Measurements from ENCODE around the gene TNFSF11. TPM values are rescaled to one million over a fixed set of nuclear protein-coding genes. Genes with fewer than 3 reads are reported as not detected.

Gene TNFSF11
- total RNA-seq, 2 experiments from 2014 or later, result not detected

DNA sequence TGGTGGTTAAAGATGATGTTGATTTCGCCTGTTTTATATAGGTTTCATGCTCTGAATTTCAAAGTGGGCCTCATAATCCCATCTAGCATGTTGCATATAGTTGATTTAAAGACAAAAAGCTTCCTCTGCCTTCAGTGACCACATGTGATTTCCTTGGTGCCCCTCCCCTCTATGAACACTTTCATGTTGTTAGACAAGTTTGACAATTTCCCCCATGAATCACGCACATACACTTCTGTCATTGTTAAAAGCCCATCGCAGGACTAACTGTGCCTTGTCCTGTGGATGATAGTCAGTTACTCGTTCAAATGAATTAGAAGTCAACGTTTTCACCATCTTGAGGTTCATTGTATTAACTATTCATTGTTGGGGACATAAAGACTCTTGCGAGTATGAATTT lies 6.7 kb downstream of the TNFSF11 start:
- Histone ChIP-seq H3K36me3 (ENCODE audit: insufficient read depth, low read length) (no peaks in the 10 kb centered on the region), H3K4me3 (ENCODE audit: low read depth, low read length, poor library complexity, severe bottlenecking) (no peak overlapping the region), H3K4me1 (ENCODE audit: insufficient read depth, low read length, poor library complexity, severe bottlenecking) (no peaks in the 10 kb centered on the region), H3K9me2 (ENCODE audit: insufficient read depth, low read length) (no peaks in the 10 kb centered on the region), H3K27ac (ENCODE audit: low read depth, low read length, poor library complexity, severe bottlenecking) (no peak overlapping the region), H3K4me2 (ENCODE audit: low read length) (no peak overlapping the region), H3K9me3 (ENCODE audit: low read length) (no peaks in the 10 kb centered on the region), H3K79me2 (ENCODE audit: insufficient read depth, low read depth, low read length) (no peaks in the 10 kb centered on the region), H4K20me1 (ENCODE audit: insufficient read depth, low read length) (no peaks in the 10 kb centered on the region), H2AFZ (ENCODE audit: low read length) (no peak overlapping the region)
- BruUV-seq (replicated peaks), result no TSS peak
- ChIA-PET CTCF (ENCODE audit: unreplicated experiment) (no interaction called here), POLR2A (interaction anchor here (1.0 to 1.6 kb wide), 3 partner anchors 10 to 13 kb away, joined by 3 to 6 read pairs (median 4); no protein-coding TSS in a partner anchor)
- TF ChIP-seq CTCF (conservative IDR thresholded peaks at IDR 0.05; ENCODE audit: low read length) (no peak), EZH2phosphoT487 (IDR thresholded peaks at IDR 0.05; ENCODE audit: borderline replicate concordance, low read depth, low read length) (no peak)
- no peak for DNase-seq (ENCODE audit: low spot score)
- intact Hi-C loops (cut with micrococcal nuclease; ENCODE audit: unreplicated experiment), result no loop called here

DNA sequence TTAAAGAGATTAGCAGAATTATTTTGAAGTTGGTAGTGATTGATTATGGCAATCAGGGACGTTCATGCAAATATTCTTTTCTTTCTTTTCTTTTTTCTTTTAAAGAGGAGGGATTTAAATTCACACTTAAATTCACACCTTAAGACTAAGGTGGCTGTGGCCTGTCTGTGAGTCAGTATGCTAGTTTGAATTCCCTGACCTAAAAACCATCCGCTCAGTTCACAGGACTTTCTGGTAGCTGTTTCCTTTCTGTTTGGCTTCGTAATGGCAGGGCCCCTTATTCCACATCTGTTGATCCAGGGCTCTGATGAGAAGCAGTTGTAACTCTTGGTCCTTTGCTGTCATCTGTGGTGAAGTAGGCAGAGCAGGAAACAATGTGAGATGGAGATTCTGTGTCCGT lies 7.5 kb downstream of the TNFSF11 start:
- Histone ChIP-seq H3K27ac (ENCODE audit: low read depth, low read length, poor library complexity, severe bottlenecking) (no peak overlapping the region), H3K9me2 (ENCODE audit: insufficient read depth, low read length) (no peaks in the 10 kb centered on the region), H3K36me3 (ENCODE audit: insufficient read depth, low read length) (no peaks in the 10 kb centered on the region), H3K9me3 (ENCODE audit: low read length) (no peaks in the 10 kb centered on the region), H3K4me2 (ENCODE audit: low read length) (no peak overlapping the region), H3K79me2 (ENCODE audit: insufficient read depth, low read depth, low read length) (no peaks in the 10 kb centered on the region), H4K20me1 (ENCODE audit: insufficient read depth, low read length) (no peaks in the 10 kb centered on the region), H3K4me3 (ENCODE audit: low read depth, low read length, poor library complexity, severe bottlenecking) (no peak overlapping the region), H2AFZ (ENCODE audit: low read length) (no peak overlapping the region), H3K4me1 (ENCODE audit: insufficient read depth, low read length, poor library complexity, severe bottlenecking) (no peaks in the 10 kb centered on the region)
- DNase-seq (ENCODE audit: low spot score), result no peak
- BruUV-seq (replicated peaks), result no TSS peak
- intact Hi-C loops (cut with micrococcal nuclease; ENCODE audit: unreplicated experiment), result no loop called here
- POLR2A ChIA-PET, result interaction anchor here (1.4 to 1.6 kb wide), 2 partner anchors 9 to 14 kb away, joined by 4 to 6 read pairs; no protein-coding TSS in a partner anchor
- TF ChIP-seq CTCF (conservative IDR thresholded peaks at IDR 0.05; ENCODE audit: low read length) (no peak), EZH2phosphoT487 (IDR thresholded peaks at IDR 0.05; ENCODE audit: borderline replicate concordance, low read depth, low read length) (no peak)
- CTCF ChIA-PET (ENCODE audit: unreplicated experiment), result no interaction called here

DNA sequence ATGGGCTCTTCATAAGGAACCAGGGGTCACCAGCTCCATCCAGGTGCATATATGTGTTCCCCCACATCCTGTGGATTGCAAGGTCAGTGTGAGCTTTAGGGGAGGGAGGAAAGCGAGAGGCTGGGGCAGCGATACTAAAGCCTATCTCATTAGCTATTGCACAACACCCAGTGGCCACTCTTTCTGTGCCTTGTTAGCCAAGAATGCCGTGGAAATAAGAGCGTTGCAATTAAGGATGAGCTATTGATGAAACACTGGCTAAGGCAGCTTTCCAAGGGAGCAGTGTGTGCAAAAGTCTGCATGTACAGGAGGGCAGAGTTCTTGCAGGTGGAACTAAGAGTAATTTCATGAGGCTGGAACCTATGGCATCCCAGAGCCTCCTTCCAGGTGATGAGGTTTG lies 17.6 kb downstream of the TNFSF11 start:
- H3K4me3 ChIP-seq (ENCODE audit: low read depth, low read length, poor library complexity, severe bottlenecking), result no peak overlapping the region
- TF ChIP-seq CTCF (conservative IDR thresholded peaks at IDR 0.05; ENCODE audit: low read length), result no peak
- TF ChIP-seq EZH2phosphoT487 (IDR thresholded peaks at IDR 0.05; ENCODE audit: borderline replicate concordance, low read depth, low read length), result no peak
- H3K9me3 ChIP-seq (ENCODE audit: low read length), result no peaks in the 10 kb centered on the region
- DNase-seq (ENCODE audit: low spot score), result no peak
- POLR2A ChIA-PET, result interaction anchor here (0.6 kb wide), 1 partner anchor 722 kb away, joined by 3 read pairs; no protein-coding TSS in a partner anchor
- no peak overlapping the region for H2AFZ ChIP-seq (ENCODE audit: low read length)
- H3K27ac ChIP-seq (ENCODE audit: low read depth, low read length, poor library complexity, severe bottlenecking), result no peak overlapping the region
- H3K4me2 ChIP-seq (ENCODE audit: low read length), result no peak overlapping the region
- no TSS peak for BruUV-seq (replicated peaks)
- no peaks in the 10 kb centered on the region for H3K4me1 ChIP-seq (ENCODE audit: insufficient read depth, low read length, poor library complexity, severe bottlenecking)
- CTCF ChIA-PET (ENCODE audit: unreplicated experiment), result no interaction called here
- no peaks in the 10 kb centered on the region for H3K36me3 ChIP-seq (ENCODE audit: insufficient read depth, low read length)
- intact Hi-C loops (cut with micrococcal nuclease; ENCODE audit: unreplicated experiment), result loop anchor here (10.0 kb wide), 2 partner anchors 133 to 1213 kb away; no protein-coding TSS in a partner anchor
- no peaks in the 10 kb centered on the region for H3K79me2 ChIP-seq (ENCODE audit: insufficient read depth, low read depth, low read length)
- 0 out of 2 replicates have a peak, but pooled peaks cover 3% of the 10 kb centered on the region for H4K20me1 ChIP-seq (ENCODE audit: insufficient read depth, low read length)
- H3K9me2 ChIP-seq (ENCODE audit: insufficient read depth, low read length), result no peaks in the 10 kb centered on the region
